ENCODE data around the gene GSTO2.

The GSTO2 gene

GRCh38 chr10:104314591-104315485, 45.9 kb downstream of the GSTO2 start:
- no peak for TF ChIP-seq CTCF (IDR thresholded peaks at IDR 0.05; ENCODE audit: insufficient read depth, low read length, missing control alignments)
- POLR2A ChIA-PET, result interaction anchor here (0.6 to 1.1 kb wide), 2 partner anchors 9 to 22 kb away, joined by 3 read pairs; no protein-coding TSS in a partner anchor

GRCh38 chr10:104315486-104315921, 46.5 kb downstream of the GSTO2 start:
- POLR2A ChIA-PET, result interaction anchor here (1.1 kb wide), 1 partner anchor 21 kb away, joined by 3 read pairs; no protein-coding TSS in a partner anchor

More at GRCh38 chr10:104314591-104315485, 45.9 kb downstream of the GSTO2 start:
- H3K4me3 ChIP-seq (ENCODE audit: low read depth, low read length), result no peak overlapping the region
- no peak for DNase-seq (ENCODE audit: low read depth, low spot score)
- CTCF ChIA-PET, result interaction anchor here (0.9 to 14.8 kb wide), 10 partner anchors 8 to 193 kb away, joined by 3 to 234 read pairs (median 6); partner anchors contain the start of genes CFAP58 and SFR1

GRCh38 chr10:104316321-104317099, 47.5 kb downstream of the GSTO2 start:
- ChIA-PET POLR2A (interaction anchor here (0.7 to 1.0 kb wide), 4 partner anchors 9 to 16 kb away, joined by 3 to 5 read pairs (median 4); no protein-coding TSS in a partner anchor), CTCF (interaction anchor here (0.9 to 14.8 kb wide), 10 partner anchors 10 to 42 kb away, joined by 3 to 122 read pairs (median 6); no protein-coding TSS in a partner anchor)
- DNase-seq (ENCODE audit: low read depth, low spot score), result no peak
- TF ChIP-seq CTCF (IDR thresholded peaks at IDR 0.05; ENCODE audit: insufficient read depth, low read length, missing control alignments), result no peak
- no peak overlapping the region for H3K4me3 ChIP-seq (ENCODE audit: low read depth, low read length)

More at GRCh38 chr10:104315486-104315921, 46.5 kb downstream of the GSTO2 start:
- TF ChIP-seq CTCF (IDR thresholded peaks at IDR 0.05; ENCODE audit: insufficient read depth, low read length, missing control alignments), result no peak
- no peak for DNase-seq (ENCODE audit: low read depth, low spot score)
- no peak overlapping the region for H3K4me3 ChIP-seq (ENCODE audit: low read depth, low read length)
- CTCF ChIA-PET, result interaction anchor here (0.9 to 14.8 kb wide), 5 partner anchors 10 to 40 kb away, joined by 3 to 122 read pairs (median 6); no protein-coding TSS in a partner anchor

- CTCF ChIA-PET, result interaction anchor here (0.8 to 14.8 kb wide), 8 partner anchors 9 to 43 kb away, joined by 3 to 122 read pairs (median 6); no protein-coding TSS in a partner anchor
- POLR2A ChIA-PET, result interaction anchor here (0.9 to 1.0 kb wide), 3 partner anchors 9 to 17 kb away, joined by 3 to 5 read pairs (median 5); no protein-coding TSS in a partner anchor
- no peak for TF ChIP-seq CTCF (IDR thresholded peaks at IDR 0.05; ENCODE audit: insufficient read depth, low read length, missing control alignments)
- H3K4me3 ChIP-seq (ENCODE audit: low read depth, low read length), result no peak overlapping the region
- no peak for DNase-seq (ENCODE audit: low read depth, low spot score)
These were observed 48.3 kb downstream of the GSTO2 start for GRCh38 chr10:104317269-104317710.

- ChIA-PET CTCF (interaction anchor here (0.8 to 14.8 kb wide), 6 partner anchors 9 to 43 kb away, joined by 3 to 122 read pairs (median 9); no protein-coding TSS in a partner anchor), POLR2A (interaction anchor here (0.9 to 1.0 kb wide), 3 partner anchors 10 to 17 kb away, joined by 3 to 5 read pairs (median 5); no protein-coding TSS in a partner anchor)
- TF ChIP-seq CTCF (IDR thresholded peaks at IDR 0.05; ENCODE audit: insufficient read depth, low read length, missing control alignments), result no peak
- DNase-seq (ENCODE audit: low read depth, low spot score), result no peak
- H3K4me3 ChIP-seq (ENCODE audit: low read depth, low read length), result no peak overlapping the region
These were observed 48.8 kb downstream of the GSTO2 start for GRCh38 chr10:104317726-104318299.

Data from AG04449 (cell line).